ENCODE measurements around the gene KBTBD8. TPM values are rescaled to one million over a fixed set of nuclear protein-coding genes. Genes with fewer than 3 reads are reported as not detected.

The KBTBD8 gene
- total and polyA plus RNA-seq, 9 of the 15 experiments (the other 6 are each of a cell fraction or from before 2014, with no cell fraction given): 2.7 to 9.1 (median 5.6) TPM

- CTCF ChIA-PET (ENCODE audit: low intra/inter-chr PET ratio): no interaction called here
- WGBS (ENCODE audit: insufficient coverage, low coverage, missing lambda C conversion rate): 56% methylated on average over 8 of the region's 8 CpGs
- Histone ChIP-seq H3K79me2 (ENCODE audit: control insufficient read depth, insufficient read depth, low read length) (peaks cover 62% of the 10 kb centered on the region), H3K4me3 (no peak overlapping the region; the same call in 1 of the 2 replicates), H3K9me1 (ENCODE audit: control insufficient read depth, insufficient read depth, low read length) (no peaks in the 10 kb centered on the region), H3K9me3 (replicated peaks; ENCODE audit: control insufficient read depth, insufficient read depth, low read depth, low read length) (no peaks in the 10 kb centered on the region), H3K9ac (ENCODE audit: insufficient read depth in 1 of 2, low read depth in 2 of 2, low read length in 2 of 2) (0 out of 4 replicates have a peak overlapping the region, but pooled peaks of 1 of the 2 experiments have one; percentile 21), H3K27ac (ENCODE audit: extremely low read depth, low read depth, low read length) (no peak overlapping the region), H4K20me1 (replicated peaks; ENCODE audit: control insufficient read depth, insufficient read depth, low read length) (no peaks in the 10 kb centered on the region), H3K27me3 (ENCODE audit: control insufficient read depth in 2 of 2, insufficient read depth in 2 of 2, low read length in 2 of 2) (no peaks in the 10 kb centered on the region), H3K4me2 (ENCODE audit: insufficient read depth, low read length) (peak overlapping the region; percentile 30; the same call in 1 of the 2 replicates), H3K36me3 (ENCODE audit: control insufficient read depth, insufficient read depth, low read length) (peaks cover 32% of the 10 kb centered on the region; the same call in 2 of the 3 replicates), H3K4me1 (replicated peaks in 1 of 2; ENCODE audit: control insufficient read depth in 2 of 2, insufficient read depth in 2 of 2, low read length in 2 of 2) (peaks cover 4 to 14% of the 10 kb centered on the region in 2 experiments; a peak in 3 of 5 replicates), H2AFZ (ENCODE audit: low read depth, low read length) (no peak overlapping the region)
- POLR2A ChIA-PET: no interaction called here
- no peak for FAIRE-seq
- ATAC-seq: no peak
- intact Hi-C loops (cut with micrococcal nuclease) (no loop called here), in situ Hi-C loops (cut with MboI) (loop anchor here (25.0 kb wide), 1 partner anchor 1339 kb away; no protein-coding TSS in a partner anchor)
- BruUV-seq (replicated peaks): TSS peak; percentile 16
- TF ChIP-seq ATF4 (CRISPR knock-in tag; IDR thresholded peaks at IDR 0.05): peak; percentile 71
- no peak for TF ChIP-seq ZNF696 (CRISPR knock-in tag; conservative IDR thresholded peaks at IDR 0.05)
- TF ChIP-seq ATF3 (IDR thresholded peaks at IDR 0.05): peak; percentile 54; the same call in 1 of the 2 replicates
- TF ChIP-seq ATF3 (CRISPR knock-in tag; conservative IDR thresholded peaks at IDR 0.05): no peak
- no peak for TF ChIP-seq BACH1 (tag; IDR thresholded peaks at IDR 0.05)
- peak; percentile 24; the same call in 1 of the 2 replicates for TF ChIP-seq CEBPG (CRISPR knock-in tag; IDR thresholded peaks at IDR 0.05)
- TF ChIP-seq CEBPG (tag; conservative IDR thresholded peaks at IDR 0.05 in 1 of 2, IDR thresholded peaks at IDR 0.05 in 1 of 2): peak; percentile 55 to 88
- DNase-seq (ENCODE audit: extremely low read depth in 1 of 4, low spot score in 3 of 4): no peak
Measured at GRCh38 chr3:67001086-67001861, 3.2 kb downstream of the KBTBD8 start.
